HepG2 (cell line): ENCODE results near the gene AMIGO1. TPM values are rescaled to one million over a fixed set of nuclear protein-coding genes. Genes with fewer than 3 reads are reported as not detected.

Experiments
- ATAC-seq: fragments of 200-7000 bp; cut with Tn5 transposase; 3 replicates; pipeline ENCODE4 v1.9.1; 2020; ENCODE audit warnings: mild to moderate bottlenecking, moderate library complexity
- BruUV-seq: library from RNA; stranded (reverse); fragments of 400-500 nt; replicated peaks from 2 replicates; lab custom pipeline; 2021; lab: Mats Ljungman, UMichigan
- CTCF ChIA-PET: fragments of 300-600 bp; formaldehyde crosslinking; extraction: SDS; loops from one replicate; lab custom pipeline; 2021; ENCODE audit warnings: low total read pairs, inconsistent platforms, low intra/inter-chr PET ratio; lab: Yijun Ruan, JAX
- POLR2A ChIA-PET: fragments of 350-600 bp; sonication (Branson Sonifier 250); formaldehyde crosslinking; loops from one replicate; lab custom pipeline; 2020; ENCODE audit warnings: antibody characterized with exemption, inconsistent platforms; lab: Yijun Ruan, JAX
- DNase-seq: peaks from one replicate; pipeline ENCODE4 v3.0.0-alpha.2; 2015; ENCODE audit warnings: low spot score
- FAIRE-seq: peaks from 3 replicates; lab custom pipeline; 2011; peaks lifted over from hg19 to GRCh38; lab: Jason Lieb, UNC
- H2AFZ ChIP-seq: one replicate; pipeline ENCODE4 v1.6.1; 2011; ENCODE audit warnings: low read length, inconsistent platforms
- H3K27ac ChIP-seq: fragments of 300-600 bp; 3 replicates; pipeline ENCODE4 v1.8.0; 2011; ENCODE audit warnings: mixed run types, mild to moderate bottlenecking, mixed read lengths, low read length, inconsistent platforms; ENCODE audit not compliant: insufficient read depth; ENCODE audit errors: extremely low read length
- H3K27me3 ChIP-seq, 2 experiments: fragments of 200-600 bp in 1 of 2; 2 replicates in 1 of 2; 3 replicates in 1 of 2; pipeline versions ENCODE4 v1.6.0 to v1.8.0; 2011; ENCODE audit warnings: low read length in 2 of 2, mild to moderate bottlenecking in 2 of 2, moderate library complexity in 2 of 2, inconsistent platforms in 1 of 2; ENCODE audit not compliant: insufficient read depth in 2 of 2, control insufficient read depth in 1 of 2
- H3K36me3 ChIP-seq, 2 experiments: fragments of 200-600 bp in 1 of 2; replicated peaks in 1 of 2; 2 replicates in 1 of 2; 3 replicates in 1 of 2; pipeline versions ENCODE4 v1.5.1 to v1.8.0; 2011; ENCODE audit warnings: low read length in 2 of 2, inconsistent platforms in 1 of 2; ENCODE audit not compliant: insufficient read depth in 2 of 2, control insufficient read depth in 1 of 2
- H3K4me1 ChIP-seq: 2 replicates; pipeline ENCODE4 v1.5.1; 2012; ENCODE audit warnings: low read length, inconsistent platforms; ENCODE audit not compliant: insufficient read depth
- H3K4me2 ChIP-seq: 2 replicates; pipeline ENCODE4 v1.6.0; 2011; ENCODE audit warnings: low read depth, low read length, inconsistent platforms
- H3K4me3 ChIP-seq, 3 experiments: fragments of 200-600 bp in 1 of 3; sonication (generic), shearing (Covaris generic) in 1 of 3; replicated peaks in 1 of 3; 2 replicates each; pipeline ENCODE4 v1.5.1; 2011 to 2016; ENCODE audit warnings: low read length in 3 of 3, inconsistent platforms in 2 of 3, low read depth in 2 of 3, mild to moderate bottlenecking in 2 of 3, control low read depth in 1 of 3, mixed read lengths in 1 of 3; ENCODE audit not compliant: insufficient read depth in 1 of 3
- H3K79me2 ChIP-seq: one replicate; pipeline ENCODE4 v1.6.1; 2011; ENCODE audit warnings: low read length, inconsistent platforms; ENCODE audit not compliant: insufficient read depth
- H3K9ac ChIP-seq: 2 replicates; pipeline ENCODE4 v1.6.0; 2011; ENCODE audit warnings: mild to moderate bottlenecking, low read depth, low read length, inconsistent platforms; ENCODE audit not compliant: insufficient read depth
- H3K9me3 ChIP-seq: 2 replicates; pipeline ENCODE4 v1.5.1; 2012; ENCODE audit warnings: mild to moderate bottlenecking, low read length
- H4K20me1 ChIP-seq: 2 replicates; pipeline ENCODE4 v1.6.0; 2011; ENCODE audit warnings: inconsistent platforms, mild to moderate bottlenecking, low read length, moderate library complexity; ENCODE audit not compliant: insufficient read depth
- CTCF ChIP-seq: sonication (generic); formaldehyde crosslinking; IDR thresholded peaks from 2 replicates; pipeline ENCODE4 v1.5.0; 2020; ENCODE audit warnings: mild to moderate bottlenecking, missing genetic modification reagents, moderate library complexity
- FOXK1 ChIP-seq: sonication (generic); formaldehyde crosslinking; IDR thresholded peaks from 2 replicates; pipeline ENCODE4 v1.4.0; 2020; ENCODE audit warnings: low read depth, missing genetic modification reagents, borderline replicate concordance
- NBN ChIP-seq: fragments of 450-650 bp; conservative IDR thresholded peaks from 2 replicates; pipeline ENCODE4 v1.6.1; 2017
- RFXAP ChIP-seq: sonication (generic); formaldehyde crosslinking; IDR thresholded peaks from 2 replicates; pipeline ENCODE4 v1.4.0; 2020; ENCODE audit warnings: missing genetic modification reagents, borderline replicate concordance
- SAP130 ChIP-seq: IDR thresholded peaks from 2 replicates; pipeline ENCODE4 v1.6.1; 2016; ENCODE audit warnings: low read depth
- ZBTB39 ChIP-seq: sonication (generic); formaldehyde crosslinking; IDR thresholded peaks from 2 replicates; pipeline ENCODE4 v1.5.0; 2020; ENCODE audit warnings: missing genetic modification reagents
- ZHX1 ChIP-seq: sonication (generic); formaldehyde crosslinking; IDR thresholded peaks from 2 replicates; pipeline ENCODE4 v1.8.1; 2022; ENCODE audit warnings: low read depth, mild to moderate bottlenecking, missing genetic modification reagents
- ZNF180 ChIP-seq: sonication (generic); formaldehyde crosslinking; IDR thresholded peaks from 2 replicates; pipeline ENCODE4 v1.4.0; 2020; ENCODE audit warnings: low read depth, missing genetic modification reagents, borderline replicate concordance
- ZNF276 ChIP-seq: sonication (generic); formaldehyde crosslinking; IDR thresholded peaks from 2 replicates; pipeline ENCODE4 v1.4.0; 2020; ENCODE audit warnings: mild to moderate bottlenecking, low read depth, missing genetic modification reagents
- ZNF432 ChIP-seq: sonication (generic); formaldehyde crosslinking; IDR thresholded peaks from 2 replicates; pipeline ENCODE4 v1.5.0; 2020; ENCODE audit warnings: missing genetic modification reagents, mild to moderate bottlenecking, borderline replicate concordance
- ZNF597 ChIP-seq: sonication (generic); formaldehyde crosslinking; IDR thresholded peaks from 2 replicates; pipeline ENCODE4 v1.5.0; 2020; ENCODE audit warnings: missing genetic modification reagents
- ZNF616 ChIP-seq: sonication (generic); formaldehyde crosslinking; IDR thresholded peaks from 2 replicates; pipeline ENCODE4 v1.5.0; 2020; ENCODE audit warnings: low read depth, mild to moderate bottlenecking, missing genetic modification reagents
- WGBS: methylation state at CpG from one replicate; pipeline ENCODE4 v1.1.6; 2017; ENCODE audit warnings: low lambda C conversion rate; 5-methylcytosine and 5-hydroxymethylcytosine counted together
- in situ Hi-C: cut with HindIII; loops from 2 replicates; pipeline ENCODE4 v1.10.0; 2017; ENCODE audit warnings: low pct_unique_long_range_greater_than_20kb; ENCODE audit not compliant: extremely low pct_ligation_motif_present
- intact Hi-C: fragments of 100-400 bp; cut with micrococcal nuclease; formaldehyde crosslinking; loops from one replicate; pipeline ENCODE4 v1.10.0; 2022; ENCODE audit not compliant: unreplicated experiment
- polyA plus RNA-seq, 8 experiments: library from polyadenylated mRNA; depleted of rRNA in 3 of 8; stranded (reverse) in 7 of 8; unstranded in 1 of 8; fragments of >200 nt; fragmentation: Illumina TruSeq in 4 of 8; extraction: Trizol in 4 of 8; gene quantifications; 2 replicates each; pipeline versions ENCODE4 v1.2.1 to v1.2.3, GENCODE V29; 2011 to 2016; ENCODE audit warnings: low read depth in 4 of 8, missing spikeins in 1 of 8, mixed read lengths in 1 of 8; ENCODE audit not compliant: insufficient read depth in 1 of 8
- total RNA-seq, 5 experiments: library from RNA; depleted of rRNA; stranded (reverse); fragments of >200 nt; fragmentation: Illumina TruSeq; extraction: Trizol; gene quantifications; 2 replicates each; pipeline ENCODE4 v1.2.3, GENCODE V29; 2016; ENCODE audit warnings: low read depth in 1 of 5

AMIGO1 gene
- total and polyA plus RNA-seq, 2 of the 13 experiments (the other 11 are each of a cell fraction or from before 2014, with no cell fraction given) = 0.40 to 1.3 TPM

GRCh38 chr1:109482791-109483671 lies 26.5 kb downstream of the AMIGO1 start:
- 9% methylated on average over 28 of the region's 29 CpGs for WGBS
- CTCF ChIA-PET = no interaction called here
- no peak for TF ChIP-seq ZNF276 (CRISPR knock-in tag)
- no peak for TF ChIP-seq ZNF180 (CRISPR knock-in tag)
- no peak for TF ChIP-seq ZHX1 (CRISPR knock-in tag)
- TF ChIP-seq FOXK1 (CRISPR knock-in tag) = no peak
- no peak for TF ChIP-seq SAP130 (CRISPR knock-in tag)
- TF ChIP-seq ZNF432 (CRISPR knock-in tag) = no peak
- TF ChIP-seq ZBTB39 (CRISPR knock-in tag) = no peak
- TF ChIP-seq ZNF616 (CRISPR knock-in tag) = no peak
- no peak for TF ChIP-seq ZNF597 (CRISPR knock-in tag)
- TF ChIP-seq NBN = no peak
- TF ChIP-seq CTCF = peak; percentile 56
- TF ChIP-seq RFXAP (CRISPR knock-in tag) = no peak

More at GRCh38 chr1:109482791-109483671, 26.5 kb downstream of the AMIGO1 start:
- no peaks in the 10 kb centered on the region; a peak in 1 of 5 replicates for H3K36me3 ChIP-seq
- DNase-seq = no peak
- H2AFZ ChIP-seq = peak overlapping the region; percentile 95
- H4K20me1 ChIP-seq = no peaks in the 10 kb centered on the region
- no peak overlapping the region for H3K27ac ChIP-seq
- no peak for FAIRE-seq
- intact Hi-C loops (no loop called here), in situ Hi-C loops (loop anchor here (5.0 kb wide), 1 partner anchor 56 kb away; the partner anchor contains the start of gene PSMA5)
- H3K4me3 ChIP-seq = peak overlapping the region; percentile 66 to 77 (median 75)
- BruUV-seq = no TSS peak
- POLR2A ChIA-PET = interaction anchor here (0.6 to 1.9 kb wide), 10 partner anchors 10 to 269 kb away, joined by 3 to 10 read pairs (median 4); partner anchors contain the start of genes AMIGO1, CYB561D1, PSMA5 and SARS1
- ATAC-seq = peak; percentile 85
- peak overlapping the region; percentile 31; the same call in 1 of the 2 replicates for H3K9ac ChIP-seq
- no peaks in the 10 kb centered on the region for H3K79me2 ChIP-seq
- H3K9me3 ChIP-seq = no peaks in the 10 kb centered on the region
- H3K27me3 ChIP-seq = peaks cover 1 to 17% of the 10 kb centered on the region in 2 experiments; a peak in 4 of 5 replicates
- peak overlapping the region; percentile 97 for H3K4me2 ChIP-seq
- H3K4me1 ChIP-seq = peaks cover 19% of the 10 kb centered on the region
